Ishikawa (cell line): ENCODE measurements around the gene SLC1A2.

Experiments used
- CEBPB ChIP-seq: IDR thresholded peaks from 2 replicates; pipeline ENCODE4 v1.6.1; 2012
- CREB1 ChIP-seq: IDR thresholded peaks from 2 replicates; pipeline ENCODE4 v1.6.1; 2012; ENCODE audit warnings: low read depth
- EGR1 ChIP-seq: IDR thresholded peaks from 2 replicates; pipeline ENCODE4 v1.6.1; 2012
- EP300 ChIP-seq: IDR thresholded peaks from 2 replicates; pipeline ENCODE4 v1.6.1; 2012; ENCODE audit warnings: borderline replicate concordance
- FOXM1 ChIP-seq: IDR thresholded peaks from 2 replicates; pipeline ENCODE4 v1.6.1; 2012; ENCODE audit warnings: low read depth, borderline replicate concordance
- NFIC ChIP-seq: IDR thresholded peaks from 2 replicates; pipeline ENCODE4 v1.6.1; 2012
- RAD21 ChIP-seq: IDR thresholded peaks from 2 replicates; pipeline ENCODE4 v1.6.1; 2012; ENCODE audit warnings: low read depth
- REST ChIP-seq: IDR thresholded peaks from 2 replicates; pipeline ENCODE4 v1.6.1; 2012; ENCODE audit warnings: low read depth, mild to moderate bottlenecking
- TAF1 ChIP-seq: IDR thresholded peaks from 2 replicates; pipeline ENCODE4 v1.6.1; 2012; ENCODE audit warnings: low read depth, mild to moderate bottlenecking
- TCF12 ChIP-seq: IDR thresholded peaks from 2 replicates; pipeline ENCODE4 v1.6.1; 2012; ENCODE audit warnings: low read depth
- TEAD4 ChIP-seq: IDR thresholded peaks from 2 replicates; pipeline ENCODE4 v1.6.1; 2012
- USF1 ChIP-seq: IDR thresholded peaks from 2 replicates; pipeline ENCODE4 v1.6.1; 2012
- YY1 ChIP-seq: IDR thresholded peaks from 2 replicates; pipeline ENCODE4 v1.6.1; 2012; ENCODE audit warnings: low read depth
- ZBTB7A ChIP-seq: IDR thresholded peaks from 2 replicates; pipeline ENCODE4 v1.6.1; 2012; ENCODE audit warnings: low read depth
- TF ChIP-seq, protein P1 (sequence below): IDR thresholded peaks from 2 replicates; pipeline ENCODE4 v1.6.1; 2012

The SLC1A2 gene

GRCh38 chr11:35206616-35207015, 212.7 kb downstream of the SLC1A2 start:
- TF ChIP-seq TEAD4 (no peak), CREB1 (no peak), RAD21 (no peak), ZBTB7A (no peak), EGR1 (no peak), CEBPB (no peak), FOXM1 (no peak), REST (no peak)
- TF ChIP-seq, protein P1, sequence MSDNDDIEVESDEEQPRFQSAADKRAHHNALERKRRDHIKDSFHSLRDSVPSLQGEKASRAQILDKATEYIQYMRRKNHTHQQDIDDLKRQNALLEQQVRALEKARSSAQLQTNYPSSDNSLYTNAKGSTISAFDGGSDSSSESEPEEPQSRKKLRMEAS: no peak

DNA sequence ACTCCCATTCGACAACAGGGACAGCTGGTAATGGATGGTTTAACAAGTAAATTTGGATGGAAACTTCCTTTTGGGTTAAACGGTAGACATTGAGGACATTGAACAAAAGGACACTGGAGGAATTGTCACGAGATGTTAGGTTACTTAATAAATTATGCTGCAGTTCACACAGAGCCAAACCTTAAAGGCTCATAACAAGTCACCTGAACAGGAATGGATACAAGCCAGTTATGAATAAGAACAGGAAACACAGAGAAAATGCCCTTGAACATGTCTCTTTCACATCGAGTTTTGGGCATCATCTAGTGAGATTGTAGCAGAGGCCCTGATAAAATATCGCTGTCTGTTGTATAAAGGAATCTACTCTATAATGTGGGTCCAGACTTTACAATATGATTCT, 214.7 kb downstream of the SLC1A2 start:
- TF ChIP-seq REST (no peak), RAD21 (no peak), TAF1 (no peak), CEBPB (no peak), USF1 (no peak), NFIC (no peak), YY1 (no peak), TEAD4 (no peak), FOXM1 (no peak), CREB1 (no peak), ZBTB7A (no peak), TCF12 (no peak), EP300 (no peak)
- TF ChIP-seq, protein P1: no peak
